ENCODE results near the gene ST7. TPM values are rescaled to one million over a fixed set of nuclear protein-coding genes. Genes with fewer than 3 reads are reported as not detected.

The ST7 gene
- total RNA-seq, 1 donor from 2014 or later: 8.3 TPM

DNA sequence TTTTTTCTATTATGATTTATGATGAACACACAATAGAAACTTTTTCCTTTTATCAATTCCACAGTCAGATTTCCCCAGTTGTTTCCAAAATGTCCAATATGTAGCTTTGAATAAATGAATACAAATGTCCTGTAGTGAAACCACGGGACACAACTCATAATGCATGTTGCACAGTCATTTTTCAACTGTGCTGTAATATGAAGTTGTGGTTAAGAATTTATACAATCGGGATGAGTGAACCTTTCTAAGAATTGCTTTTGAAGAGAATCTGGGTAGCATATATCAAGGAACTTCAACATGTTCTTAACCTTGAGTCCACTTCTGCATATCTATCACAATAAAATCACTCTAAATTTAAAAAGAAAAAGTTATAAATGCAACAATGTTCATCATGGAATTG lies 14.6 kb upstream of the ST7 start:
- Mint-ChIP-seq H3K9me3 (no peaks in the 10 kb centered on the region), H3K4me3 (no peak overlapping the region), H3K36me3 (ENCODE audit: low read depth) (no peaks in the 10 kb centered on the region), H3K27ac (no peak overlapping the region), H3K27me3 (peaks cover 22% of the 10 kb centered on the region), H3K4me1 (no peaks in the 10 kb centered on the region)
- POLR2A ChIA-PET: no interaction called here
- TF ChIP-seq, protein P1, sequence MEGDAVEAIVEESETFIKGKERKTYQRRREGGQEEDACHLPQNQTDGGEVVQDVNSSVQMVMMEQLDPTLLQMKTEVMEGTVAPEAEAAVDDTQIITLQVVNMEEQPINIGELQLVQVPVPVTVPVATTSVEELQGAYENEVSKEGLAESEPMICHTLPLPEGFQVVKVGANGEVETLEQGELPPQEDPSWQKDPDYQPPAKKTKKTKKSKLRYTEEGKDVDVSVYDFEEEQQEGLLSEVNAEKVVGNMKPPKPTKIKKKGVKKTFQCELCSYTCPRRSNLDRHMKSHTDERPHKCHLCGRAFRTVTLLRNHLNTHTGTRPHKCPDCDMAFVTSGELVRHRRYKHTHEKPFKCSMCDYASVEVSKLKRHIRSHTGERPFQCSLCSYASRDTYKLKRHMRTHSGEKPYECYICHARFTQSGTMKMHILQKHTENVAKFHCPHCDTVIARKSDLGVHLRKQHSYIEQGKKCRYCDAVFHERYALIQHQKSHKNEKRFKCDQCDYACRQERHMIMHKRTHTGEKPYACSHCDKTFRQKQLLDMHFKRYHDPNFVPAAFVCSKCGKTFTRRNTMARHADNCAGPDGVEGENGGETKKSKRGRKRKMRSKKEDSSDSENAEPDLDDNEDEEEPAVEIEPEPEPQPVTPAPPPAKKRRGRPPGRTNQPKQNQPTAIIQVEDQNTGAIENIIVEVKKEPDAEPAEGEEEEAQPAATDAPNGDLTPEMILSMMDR (IDR thresholded peaks at IDR 0.05): no peak
- intact Hi-C loops (cut with micrococcal nuclease): no loop called here
- DNase-seq (no peak), ATAC-seq (ENCODE audit: low read depth) (no peak)
- CTCF ChIA-PET: no interaction called here

DNA sequence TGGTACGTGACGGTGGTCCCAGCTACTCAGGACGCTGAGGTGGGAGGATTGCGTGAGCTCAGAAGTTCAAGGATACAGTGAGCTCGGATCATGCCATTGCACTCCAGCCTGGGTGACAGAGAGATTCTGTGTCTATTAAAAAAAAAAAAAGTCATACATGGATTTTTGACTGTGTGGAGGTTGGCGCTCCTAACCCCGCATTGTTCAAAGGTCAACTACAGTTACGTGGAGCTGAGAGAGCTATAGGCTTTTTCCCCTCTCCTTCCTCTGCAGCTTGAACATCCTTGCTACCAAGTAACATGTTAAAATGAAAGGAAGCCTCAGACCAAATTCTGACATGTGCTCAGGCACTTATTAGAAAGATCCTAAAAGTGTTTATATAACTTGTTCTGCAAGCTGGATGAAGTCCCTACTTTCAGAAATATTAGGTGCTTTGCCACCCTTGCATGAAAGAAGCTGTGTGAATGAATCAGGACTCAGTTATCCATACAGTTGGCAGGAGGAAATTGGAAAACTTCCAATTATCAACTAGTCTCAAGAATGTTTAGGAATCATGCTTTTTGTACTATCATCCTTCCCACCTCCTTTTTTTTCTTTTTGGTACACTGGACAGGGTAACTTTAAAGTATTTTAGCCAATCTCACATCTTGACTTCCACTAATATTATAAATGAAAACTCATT lies 12.5 kb upstream of the ST7 start:
- ChIA-PET POLR2A (no interaction called here), CTCF (no interaction called here)
- DNase-seq: no peak
- H3K27ac Mint-ChIP-seq: no peak overlapping the region
- H3K4me1 Mint-ChIP-seq: no peaks in the 10 kb centered on the region
- H3K36me3 Mint-ChIP-seq (ENCODE audit: low read depth): no peaks in the 10 kb centered on the region
- intact Hi-C loops (cut with micrococcal nuclease): no loop called here
- H3K27me3 Mint-ChIP-seq: peaks cover 16% of the 10 kb centered on the region
- TF ChIP-seq, protein P1 (IDR thresholded peaks at IDR 0.05): no peak
- no peaks in the 10 kb centered on the region for H3K9me3 Mint-ChIP-seq
- ATAC-seq (ENCODE audit: low read depth): no peak
- H3K4me3 Mint-ChIP-seq: no peak overlapping the region

DNA sequence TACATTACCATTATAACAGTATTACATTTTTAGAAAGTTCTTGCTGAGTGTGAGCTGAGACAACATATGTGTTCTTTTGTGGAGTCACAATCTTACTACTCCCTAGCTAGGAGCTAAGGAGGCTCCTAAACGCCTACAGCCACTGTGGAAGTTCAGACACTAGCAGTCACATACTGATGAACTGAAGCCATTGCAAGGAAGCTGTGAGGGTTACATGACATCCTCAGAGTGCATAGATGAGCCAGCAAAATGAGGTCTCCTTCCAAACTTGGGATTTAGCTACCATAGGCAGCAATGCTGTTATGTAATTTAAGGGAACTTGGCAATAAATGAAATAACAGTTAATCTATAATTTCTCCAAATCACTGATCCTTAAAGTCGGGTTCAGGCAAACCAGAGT lies 10.8 kb upstream of the ST7 start:
- DNase-seq (no peak), ATAC-seq (ENCODE audit: low read depth) (no peak)
- Mint-ChIP-seq H3K36me3 (ENCODE audit: low read depth) (no peaks in the 10 kb centered on the region), H3K27me3 (peaks cover 7% of the 10 kb centered on the region), H3K4me1 (no peaks in the 10 kb centered on the region), H3K9me3 (no peaks in the 10 kb centered on the region), H3K4me3 (no peak overlapping the region), H3K27ac (no peak overlapping the region)
- ChIA-PET CTCF (interaction anchor here (1.0 to 1.5 kb wide), 3 partner anchors 12 to 185 kb away, joined by 3 to 4 read pairs (median 4); no protein-coding TSS in a partner anchor), POLR2A (no interaction called here)
- intact Hi-C loops (cut with micrococcal nuclease): no loop called here
- TF ChIP-seq, protein P1 (IDR thresholded peaks at IDR 0.05): no peak

DNA sequence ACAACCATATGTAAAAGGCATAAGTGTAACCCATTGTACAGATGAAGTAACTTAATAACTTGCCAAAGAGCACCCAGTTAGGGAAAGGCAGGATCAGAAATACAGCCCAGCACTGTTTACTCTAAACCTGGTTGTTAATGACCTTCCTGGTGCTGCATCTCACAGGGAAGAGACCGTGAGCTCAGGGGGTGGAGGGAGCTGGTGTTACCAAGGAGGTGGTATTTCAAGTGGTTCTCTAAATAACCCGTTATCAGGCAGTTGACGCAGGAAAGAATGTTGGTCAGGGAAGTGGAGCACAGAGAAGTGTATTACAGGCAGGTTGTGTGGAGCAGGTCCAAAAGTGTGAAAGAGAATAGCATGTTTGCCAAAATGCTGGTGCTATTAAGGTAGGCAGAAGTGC lies 4.4 kb upstream of the ST7 start:
- no peak for DNase-seq
- Mint-ChIP-seq H3K9me3 (no peaks in the 10 kb centered on the region), H3K4me3 (no peak overlapping the region), H3K36me3 (ENCODE audit: low read depth) (no peaks in the 10 kb centered on the region), H3K4me1 (peaks cover 4% of the 10 kb centered on the region), H3K27me3 (no peaks in the 10 kb centered on the region), H3K27ac (no peak overlapping the region)
- intact Hi-C loops (cut with micrococcal nuclease): no loop called here
- POLR2A ChIA-PET: no interaction called here
- CTCF ChIA-PET: no interaction called here
- no peak for ATAC-seq (ENCODE audit: low read depth)
- TF ChIP-seq, protein P1 (IDR thresholded peaks at IDR 0.05): no peak

DNA sequence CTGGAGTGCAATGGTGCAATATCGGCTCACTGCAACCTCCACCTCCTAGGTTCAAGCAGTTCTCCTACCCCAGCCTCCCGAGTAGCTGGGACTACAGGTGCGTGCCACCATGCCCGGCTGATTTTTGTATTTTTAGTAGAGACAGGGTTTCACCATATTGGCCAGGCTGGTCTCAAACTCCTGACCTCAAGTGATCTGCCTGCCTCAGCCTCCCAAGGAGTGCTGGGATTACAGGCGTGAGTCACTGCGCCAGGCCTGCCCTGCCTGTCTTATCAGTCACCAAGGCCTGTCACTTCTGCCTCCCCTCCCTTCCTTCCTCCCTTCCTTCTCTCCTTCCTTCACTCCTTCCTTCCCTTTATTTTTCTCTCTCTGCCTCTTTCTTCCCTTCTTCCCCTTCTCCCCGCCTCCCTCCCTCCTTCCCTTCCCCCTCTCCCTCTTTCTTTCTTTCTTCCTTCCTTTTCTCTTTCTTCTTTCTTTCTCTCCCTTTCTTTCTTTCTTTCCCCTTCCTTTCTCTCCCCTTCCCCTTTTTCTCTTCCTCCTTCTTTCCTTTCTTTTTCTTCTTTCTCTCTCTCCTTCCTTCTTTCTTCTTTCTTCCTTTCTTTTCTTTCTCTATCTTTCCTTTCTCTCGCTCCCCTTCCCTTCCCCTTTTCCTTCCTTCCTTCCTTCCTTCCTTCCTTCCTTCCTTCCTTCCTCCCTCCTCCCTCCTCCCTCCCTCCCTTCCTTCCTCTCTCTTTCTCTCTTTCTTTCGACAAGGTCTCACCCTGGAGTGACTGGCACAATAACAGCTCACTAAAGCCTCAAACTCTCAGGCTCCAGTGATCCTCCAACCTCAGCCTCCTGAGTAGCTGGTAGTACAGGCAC lies 3.1 kb upstream of the ST7 start:
- TF ChIP-seq, protein P1 (IDR thresholded peaks at IDR 0.05): no peak
- peaks cover 14% of the 10 kb centered on the region for H3K4me1 Mint-ChIP-seq
- H3K36me3 Mint-ChIP-seq (ENCODE audit: low read depth): peaks cover 1% of the 10 kb centered on the region
- no peak overlapping the region for H3K4me3 Mint-ChIP-seq
- ChIA-PET CTCF (no interaction called here), POLR2A (interaction anchor here (0.6 kb wide), 1 partner anchor 46 kb away, joined by 6 read pairs; no protein-coding TSS in a partner anchor)
- no peaks in the 10 kb centered on the region for H3K9me3 Mint-ChIP-seq
- ATAC-seq (ENCODE audit: low read depth) (no peak), DNase-seq (no peak)
- H3K27ac Mint-ChIP-seq: no peak overlapping the region
- intact Hi-C loops (cut with micrococcal nuclease): loop anchor here (5.0 kb wide), 1 partner anchor 1232 kb away; the partner anchor contains the start of gene LSM8
- no peaks in the 10 kb centered on the region for H3K27me3 Mint-ChIP-seq
